ENCODE results near the gene ZNFX1.

The ZNFX1 gene

GRCh38 chr20:49292010-49292409, 14.2 kb upstream of the ZNFX1 start:
- no peak for DNase-seq (ENCODE audit: low read depth, low spot score)

GRCh38 chr20:49291200-49291599, 13.3 kb upstream of the ZNFX1 start:
- no peak for DNase-seq (ENCODE audit: low read depth, low spot score)

GRCh38 chr20:49290608-49291191, 12.8 kb upstream of the ZNFX1 start:
- no peak for DNase-seq (ENCODE audit: low read depth, low spot score)

GRCh38 chr20:49288784-49289696, 11.2 kb upstream of the ZNFX1 start:
- DNase-seq (ENCODE audit: low read depth, low spot score): no peak

GRCh38 chr20:49288250-49288751, 10.4 kb upstream of the ZNFX1 start:
- no peak for DNase-seq (ENCODE audit: low read depth, low spot score)

- DNase-seq (ENCODE audit: low read depth, low spot score): no peak
Observed at GRCh38 chr20:49287555-49288249, 9.8 kb upstream of the ZNFX1 start.

- DNase-seq (ENCODE audit: low read depth, low spot score): no peak
Observed at GRCh38 chr20:49286689-49287551, 9.1 kb upstream of the ZNFX1 start.

GRCh38 chr20:49285813-49286494, 8.1 kb upstream of the ZNFX1 start:
- DNase-seq (ENCODE audit: low read depth, low spot score): no peak

- DNase-seq (ENCODE audit: low read depth, low spot score): no peak
Observed at GRCh38 chr20:49285233-49285668, 7.4 kb upstream of the ZNFX1 start.

GRCh38 chr20:49284818-49285217, 7.0 kb upstream of the ZNFX1 start:
- no peak for DNase-seq (ENCODE audit: low read depth, low spot score)

GRCh38 chr20:49283703-49284625, 6.1 kb upstream of the ZNFX1 start:
- DNase-seq (ENCODE audit: low read depth, low spot score): no peak

GRCh38 chr20:49283176-49283702, 5.4 kb upstream of the ZNFX1 start:
- DNase-seq (ENCODE audit: low read depth, low spot score): no peak

- no peak for DNase-seq (ENCODE audit: low read depth, low spot score)
Observed at GRCh38 chr20:49282584-49283171, 4.8 kb upstream of the ZNFX1 start.

GRCh38 chr20:49281913-49282467, 4.1 kb upstream of the ZNFX1 start:
- no peak for DNase-seq (ENCODE audit: low read depth, low spot score)

- no peak for DNase-seq (ENCODE audit: low read depth, low spot score)
Observed at GRCh38 chr20:49281059-49281912, 3.4 kb upstream of the ZNFX1 start.

GRCh38 chr20:49280463-49281058, 2.7 kb upstream of the ZNFX1 start:
- no peak for DNase-seq (ENCODE audit: low read depth, low spot score)

Measured in activated CD4-positive, CD25-positive, alpha-beta regulatory T cell treated with anti-CD3 and anti-CD28 coated beads, Interleukin-2, amount 50 U/mL, for 16 hours (primary cell).